GM18502 (cell line): ENCODE results near the gene ALG2.
A peak's percentile ranks its signal among the peaks of the same experiment; 100 is the strongest.

Source experiments
- ATAC-seq: cut with Tn5 transposase; IDR thresholded peaks from one replicate; pipeline ENCODE4 v1.9.1; 2021; ENCODE audit warnings: mild to moderate bottlenecking; ENCODE audit not compliant: unreplicated experiment, poor library complexity

Gene ALG2

DNA sequence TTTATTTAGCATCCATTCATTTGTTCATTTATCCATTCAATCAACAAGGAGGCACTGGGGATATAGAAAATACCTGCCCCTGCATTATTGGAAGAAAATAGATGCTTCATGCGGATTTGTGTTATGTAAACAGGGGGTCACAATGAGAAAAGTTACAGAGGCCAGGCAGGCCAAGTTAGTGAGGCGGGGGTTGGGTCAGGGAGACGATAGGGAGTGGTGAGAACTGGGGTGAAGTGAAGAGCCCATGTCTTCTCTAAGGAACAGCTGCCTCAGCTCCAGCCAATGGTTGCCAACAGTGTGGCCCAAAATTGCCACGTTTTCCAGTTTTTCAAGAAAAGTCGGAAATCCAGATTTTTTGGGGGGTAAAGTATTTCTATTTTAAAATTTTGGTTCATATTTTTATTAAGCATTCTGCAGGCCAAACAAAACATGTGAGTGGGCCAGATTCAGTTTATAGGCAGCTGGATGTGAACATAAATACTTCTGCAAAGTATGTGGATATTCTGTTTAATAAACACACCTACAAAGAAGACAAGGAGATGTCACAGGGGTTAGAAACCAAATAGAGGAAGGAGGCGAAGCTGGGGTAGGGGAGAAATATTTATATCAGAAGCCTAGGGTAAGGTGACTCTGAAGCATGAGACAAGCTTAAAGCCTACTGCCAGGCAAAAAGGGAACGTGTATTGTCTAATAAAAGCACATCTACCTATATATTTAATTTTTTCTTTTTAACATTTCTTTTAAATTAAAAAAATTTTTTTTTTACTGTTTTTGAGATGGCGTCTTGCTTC is 44.0 kb downstream of the ALG2 start:
- no peak for ATAC-seq

DNA sequence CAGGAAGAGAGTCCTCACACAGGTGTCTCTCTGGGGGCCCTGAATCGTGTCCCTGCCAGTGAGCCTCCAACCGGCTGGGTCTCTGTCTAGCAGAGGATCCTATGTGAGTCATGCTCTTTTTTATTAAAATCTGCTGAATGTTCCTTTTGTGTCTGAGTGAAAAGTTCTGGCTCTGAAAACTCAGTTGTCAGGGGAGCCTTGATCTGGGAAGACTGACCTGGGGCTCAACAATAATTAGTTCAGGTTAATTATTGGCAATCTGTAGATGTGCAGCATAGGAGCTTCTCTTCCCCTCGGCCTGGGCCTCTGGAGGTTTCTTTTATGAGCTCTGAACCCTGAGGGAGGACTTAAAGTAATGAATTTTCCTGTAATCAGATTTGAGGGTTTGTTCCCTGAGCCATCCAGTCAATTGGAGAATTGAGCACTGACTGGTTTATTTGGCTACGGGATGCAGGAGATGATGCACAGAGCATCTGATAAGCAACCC is 45.2 kb downstream of the ALG2 start:
- ATAC-seq = no peak

DNA sequence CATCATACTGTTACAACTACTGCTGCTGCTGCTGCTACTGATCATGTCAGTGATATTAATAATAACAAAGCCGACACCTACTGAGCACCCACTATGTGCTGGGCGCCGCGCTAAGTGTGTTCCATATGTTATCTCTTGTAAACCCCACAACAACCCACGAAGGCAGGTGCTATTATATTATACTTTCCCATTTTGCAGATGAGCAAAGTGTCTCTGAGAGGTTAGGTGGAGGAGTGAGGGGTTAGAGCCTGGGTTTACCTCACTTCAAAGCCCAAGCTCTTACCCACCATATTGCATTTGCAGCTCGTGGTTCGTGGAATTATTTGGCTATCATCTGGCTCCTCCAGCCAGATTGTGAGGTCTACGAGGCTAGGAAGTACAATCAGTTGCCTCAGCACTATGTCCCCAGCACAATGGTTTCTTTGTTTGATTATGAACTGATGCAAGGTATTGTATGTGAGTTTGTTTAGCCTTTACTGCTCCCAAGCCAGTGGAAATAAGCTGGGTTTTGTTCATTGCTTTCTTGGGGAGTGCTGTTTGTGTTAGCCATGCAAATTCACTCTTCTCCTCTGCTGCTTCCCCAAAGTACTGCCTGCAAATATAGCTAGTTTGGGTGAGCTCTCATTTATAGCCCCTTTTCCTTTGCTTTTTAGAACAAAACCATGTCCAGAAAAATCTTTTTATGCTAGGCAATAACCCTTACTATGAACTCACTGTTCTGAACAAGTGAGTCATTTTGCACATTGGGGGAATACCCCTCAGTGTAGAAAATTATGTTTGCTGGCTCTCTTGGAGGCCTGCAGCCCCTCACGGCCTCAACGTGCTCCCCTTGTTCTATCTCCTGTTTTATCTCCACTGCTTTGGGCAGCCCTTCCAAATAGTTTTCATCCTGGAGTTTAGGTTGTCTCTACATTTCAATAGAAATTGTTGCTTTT is 47.9 kb downstream of the ALG2 start:
- ATAC-seq = peak; percentile 76

DNA sequence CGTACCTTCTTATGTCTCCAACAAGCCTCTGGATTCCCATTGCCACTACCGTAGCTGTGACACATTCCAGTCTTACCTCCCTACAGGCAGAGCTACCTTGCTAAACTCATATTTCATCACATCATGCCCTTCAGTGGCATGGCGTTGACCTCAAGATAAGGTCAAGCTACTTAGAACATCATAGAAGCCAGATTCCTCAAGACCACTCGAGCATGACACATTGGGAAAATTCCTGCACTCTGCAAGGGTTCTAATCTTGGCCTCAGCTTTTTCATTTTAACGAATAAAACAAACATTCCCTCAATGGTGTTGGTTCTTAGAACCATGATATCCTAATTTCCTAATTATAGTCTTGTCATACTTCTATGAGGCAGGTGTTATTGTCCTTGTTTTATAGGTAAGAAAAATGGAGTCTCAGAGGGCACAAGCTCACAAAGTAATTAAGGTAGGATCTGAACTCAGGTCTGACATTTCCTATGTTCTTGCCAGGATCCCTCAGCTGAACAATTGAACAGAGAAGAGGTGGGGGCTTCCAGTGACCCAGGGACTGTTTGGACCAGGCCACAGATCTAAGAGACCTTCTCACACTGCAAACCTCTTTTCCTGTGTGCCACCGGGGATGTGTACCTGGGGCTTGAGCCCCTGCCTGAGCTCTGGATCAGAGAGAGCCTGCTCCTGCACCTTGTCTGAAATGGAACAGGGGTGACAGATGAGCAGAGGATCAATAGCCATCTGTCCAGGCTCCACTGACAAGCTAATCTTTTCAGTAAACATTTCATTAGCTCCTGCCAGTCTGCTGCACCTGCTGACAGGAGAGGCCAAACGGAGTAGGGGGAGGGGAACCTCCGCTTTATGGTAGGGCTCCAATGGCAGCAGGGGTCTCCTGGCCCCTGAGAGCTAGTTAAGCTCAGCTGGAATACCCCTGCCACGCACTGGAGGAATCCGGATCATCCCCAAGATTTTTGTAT is 49.3 kb downstream of the ALG2 start:
- no peak for ATAC-seq

DNA sequence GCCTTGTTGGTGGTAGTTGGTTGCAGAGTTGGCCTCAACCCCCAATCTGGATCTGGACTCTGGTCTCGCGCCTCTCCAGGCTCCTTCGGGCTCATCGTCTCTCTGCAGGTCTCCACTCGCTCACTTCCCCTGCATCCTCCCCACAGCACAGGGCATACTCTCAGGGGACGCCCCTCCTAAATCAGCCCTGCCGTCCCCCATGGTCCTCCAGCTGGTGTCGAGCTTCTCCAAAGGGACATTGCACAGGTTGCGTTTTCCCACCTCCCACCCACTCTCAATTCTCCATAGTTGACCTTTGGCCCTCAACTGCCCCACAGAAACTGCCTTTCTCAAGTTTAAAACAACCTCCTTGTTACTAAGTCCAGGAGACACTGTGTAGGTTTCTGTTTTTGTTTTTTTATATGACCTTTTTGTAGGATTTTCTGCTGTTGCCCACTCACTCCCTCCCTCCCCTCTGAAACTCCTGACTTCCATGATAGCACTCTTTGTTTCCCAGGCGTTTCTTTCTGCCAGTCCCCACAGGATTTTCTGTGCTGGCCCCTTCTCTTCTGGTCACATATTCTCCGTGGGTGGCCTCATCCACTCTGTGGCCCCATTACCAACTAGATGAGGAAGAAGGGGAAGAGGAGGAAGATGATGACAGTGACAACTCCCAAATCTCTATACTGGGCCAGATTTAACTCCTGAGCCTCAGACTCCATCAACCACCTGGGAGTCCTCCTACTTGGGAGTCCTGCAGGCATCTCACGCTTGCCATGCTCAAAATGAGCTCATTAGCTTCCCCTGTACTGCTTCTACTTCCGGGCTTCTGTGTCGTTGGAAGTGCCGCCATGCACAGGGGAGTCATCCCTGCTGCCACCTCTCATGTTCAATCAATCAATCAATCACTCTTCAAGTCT is 50.3 kb downstream of the ALG2 start:
- no peak for ATAC-seq

DNA sequence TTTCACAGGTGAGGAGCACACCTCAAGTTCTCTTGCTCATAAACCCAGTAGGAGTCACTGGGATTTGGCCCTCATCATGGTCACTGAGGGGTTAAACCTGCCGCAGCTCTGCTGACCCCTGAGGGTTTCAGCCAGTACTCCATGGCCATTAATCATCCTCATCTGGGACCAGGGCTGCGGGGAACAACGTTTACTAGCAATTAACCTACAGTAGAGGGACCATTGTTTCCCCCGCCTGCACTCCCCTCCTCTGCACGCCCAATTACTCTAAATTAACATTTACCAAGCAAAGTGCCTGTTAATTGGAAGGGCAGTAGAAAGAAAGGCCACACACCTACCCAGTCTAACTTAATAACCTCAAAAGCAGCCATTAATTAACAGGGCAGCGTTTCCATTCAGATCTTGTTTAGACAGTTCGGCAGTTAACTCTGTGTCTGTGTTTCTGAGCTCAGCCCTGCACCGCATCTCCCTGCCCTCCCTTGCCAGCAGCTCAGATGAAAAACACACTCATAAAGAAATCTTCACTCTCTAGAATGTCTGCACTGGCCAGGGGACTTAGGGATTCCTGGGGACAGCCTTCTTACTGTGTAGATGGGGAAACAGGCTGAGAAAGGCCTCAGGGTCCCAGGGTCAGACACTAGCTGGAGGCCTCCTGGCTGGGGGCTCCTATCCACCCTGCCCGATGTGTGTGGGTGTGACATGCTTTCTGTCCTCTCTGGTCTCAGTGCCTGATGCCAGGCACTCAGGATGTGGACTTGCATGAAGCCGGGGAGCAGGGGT is 51.6 kb downstream of the ALG2 start:
- no peak for ATAC-seq

DNA sequence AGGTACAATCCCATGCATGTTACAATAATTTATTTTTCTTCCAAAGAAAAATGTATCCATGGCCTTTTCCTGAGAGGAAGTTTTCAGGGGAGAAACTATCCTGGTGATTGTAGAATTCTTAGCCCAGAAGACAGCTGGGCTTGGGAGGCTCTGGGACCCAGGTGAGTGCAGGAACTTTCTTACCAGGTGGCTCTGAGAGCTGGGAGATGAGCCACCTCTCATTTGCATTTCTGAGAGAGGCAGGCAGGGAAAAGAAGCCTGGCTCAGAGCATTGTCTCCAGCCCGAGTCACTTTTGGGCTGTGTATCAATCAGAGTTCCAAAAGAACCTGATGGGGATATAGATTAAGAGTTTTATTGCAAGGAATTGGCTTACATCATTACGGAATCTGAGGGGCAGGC is 52.7 kb downstream of the ALG2 start:
- no peak for ATAC-seq

DNA sequence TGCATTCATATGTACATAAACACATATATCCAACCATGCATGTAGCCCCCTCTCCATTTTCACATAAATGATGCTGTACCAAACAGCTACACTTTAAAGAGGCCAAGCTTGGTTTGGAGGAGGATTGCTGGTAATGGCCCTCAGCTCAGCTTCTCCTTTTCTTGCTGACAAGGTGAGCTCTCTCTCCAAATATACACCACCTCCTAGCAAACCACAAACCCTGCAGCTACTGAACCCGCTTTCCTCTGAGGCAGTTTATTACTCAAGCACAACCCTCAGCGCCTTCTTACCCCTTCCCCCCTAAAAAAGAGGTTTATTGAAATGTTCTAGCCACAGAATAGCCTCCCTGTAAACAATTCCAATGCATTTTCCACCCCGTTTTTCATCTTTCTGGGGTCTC is 54.0 kb downstream of the ALG2 start:
- ATAC-seq = peak; percentile 50

DNA sequence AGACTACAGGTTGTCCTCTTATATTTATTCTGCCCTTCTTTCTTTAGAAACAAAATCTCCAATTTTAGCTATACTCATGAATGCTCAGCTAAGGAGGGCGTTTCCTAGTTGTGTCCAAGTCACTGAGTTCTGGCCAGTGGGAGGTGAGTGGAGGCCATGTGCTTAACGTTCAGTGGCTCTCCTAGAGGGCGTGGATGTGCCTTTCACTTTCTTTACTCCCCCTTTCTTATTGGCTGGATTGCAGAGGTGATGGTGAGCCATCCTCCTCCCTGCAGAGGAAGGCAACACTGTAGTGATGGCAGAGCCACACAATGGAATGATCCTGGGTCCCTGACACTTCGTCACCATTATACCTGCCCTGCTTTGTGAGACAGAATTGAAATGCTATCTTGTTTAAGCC is 54.6 kb downstream of the ALG2 start:
- ATAC-seq = no peak
